Amniotic stem cell (primary cell): ENCODE data around the gene DEFB129.
"Not testable (repeated sequence)": the region's sequence is repeated elsewhere in the genome, so short reads cannot be mapped to it uniquely, and the experiment has no call there.

Experiments used
- DNase-seq: peaks from one replicate; lab custom pipeline; 2025; lab: John Stamatoyannopoulos, UW

The DEFB129 gene, protein sequence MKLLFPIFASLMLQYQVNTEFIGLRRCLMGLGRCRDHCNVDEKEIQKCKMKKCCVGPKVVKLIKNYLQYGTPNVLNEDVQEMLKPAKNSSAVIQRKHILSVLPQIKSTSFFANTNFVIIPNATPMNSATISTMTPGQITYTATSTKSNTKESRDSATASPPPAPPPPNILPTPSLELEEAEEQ

DNA sequence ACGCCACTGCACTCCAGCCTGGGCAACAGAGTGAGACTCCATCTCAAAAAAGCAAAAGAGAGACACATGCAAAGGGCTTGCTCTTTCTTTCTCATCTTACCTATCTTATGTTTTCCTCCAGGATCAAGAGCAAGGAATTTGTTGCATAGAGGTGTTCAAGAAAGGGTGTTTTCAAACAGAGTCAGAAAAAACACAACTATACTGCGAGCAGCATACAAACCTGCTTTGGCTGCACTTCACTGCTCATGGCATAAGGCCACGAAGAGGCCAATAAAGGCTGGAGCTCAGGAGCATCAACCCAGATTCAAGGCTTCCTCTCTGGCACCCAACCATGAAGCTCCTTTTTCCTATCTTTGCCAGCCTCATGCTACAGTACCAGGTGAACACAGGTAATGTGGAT lies at the start of gene DEFB129:
Gene DEFB129 (plus strand): TSS at position 301 of the 400 bp plus-strand sequence. CDS start 31 bp downstream, at position 332.
- no peak for DNase-seq

DNA sequence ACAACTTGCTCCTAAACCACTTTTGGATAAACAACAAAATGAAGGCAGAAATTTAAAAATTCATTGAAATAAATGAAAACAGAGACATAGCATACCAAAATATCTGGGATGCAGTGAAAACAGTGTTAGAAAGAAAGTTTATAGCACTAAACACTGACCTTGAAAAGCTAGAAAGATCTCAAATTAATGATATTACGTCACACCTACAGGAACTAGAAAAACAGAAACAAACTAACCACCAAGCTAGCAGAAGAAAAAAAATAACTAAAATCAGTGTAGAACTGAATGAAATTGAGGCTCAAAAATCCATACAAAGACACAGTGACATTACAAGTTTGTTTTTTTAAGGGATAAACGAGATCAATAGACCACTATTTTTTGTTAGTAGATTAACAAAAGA lies 42.8 kb upstream of the DEFB129 start:
- DNase-seq: no peak

DNA sequence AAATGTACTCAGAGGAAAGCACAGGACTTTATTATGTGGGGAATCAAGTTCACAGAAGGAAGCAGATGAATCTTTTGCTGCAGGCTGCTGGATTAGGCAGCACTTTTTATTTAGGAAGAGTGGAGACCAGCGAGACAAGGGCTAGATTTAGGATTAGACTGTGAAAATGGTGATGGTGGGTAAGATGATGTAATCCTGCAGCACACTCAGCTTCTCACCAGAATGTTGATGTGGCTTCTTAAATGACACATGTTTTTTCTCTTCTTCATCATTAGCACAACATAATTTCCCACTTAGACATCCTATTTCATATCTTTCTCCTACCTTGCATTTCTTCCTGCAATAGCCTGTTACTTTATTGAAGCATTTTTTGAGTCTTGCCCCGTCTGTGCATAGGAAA lies 39.3 kb upstream of the DEFB129 start:
- no peak for DNase-seq

DNA sequence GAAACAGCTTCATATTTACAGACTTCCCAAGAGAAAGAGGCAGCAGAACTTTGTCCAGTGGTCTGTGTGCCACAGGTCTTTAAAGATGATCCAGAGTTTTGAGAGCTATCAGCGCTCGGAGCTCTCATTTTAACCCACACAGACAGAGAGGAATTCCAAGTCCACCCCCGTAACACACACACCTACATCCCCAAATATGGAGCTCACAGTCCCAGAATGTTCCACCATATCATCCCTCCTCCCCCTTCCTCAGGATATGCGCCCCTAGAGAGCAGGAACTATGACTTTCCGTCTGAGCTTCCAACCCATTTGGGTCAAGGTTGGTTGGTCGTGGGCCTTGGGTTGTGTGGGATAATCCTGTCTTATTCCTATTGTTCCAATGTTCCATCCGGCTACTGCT lies 37.4 kb upstream of the DEFB129 start, which contains the start of gene DEFB128:
Gene DEFB128 (minus strand): TSS at position 101 of the 400 bp plus-strand sequence. CDS start 88 bp downstream, at position 13.
- DNase-seq: no peak

DNA sequence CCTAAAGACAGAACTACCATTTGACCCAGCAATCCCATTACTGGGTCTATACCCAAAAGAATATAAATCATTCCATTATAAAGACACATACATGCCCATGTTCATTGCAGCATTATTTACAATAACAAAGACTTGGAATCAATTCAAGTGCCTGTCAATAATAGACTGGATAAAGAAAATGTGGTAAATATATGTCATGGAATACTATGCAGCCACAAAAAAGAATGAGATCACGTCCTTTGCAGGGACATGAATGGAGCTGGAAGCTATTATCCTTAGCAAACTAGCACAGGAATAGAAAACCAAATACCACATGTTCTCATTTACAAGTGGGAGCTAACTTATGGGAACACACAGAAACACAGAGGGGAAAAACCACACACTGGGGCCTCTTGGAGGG lies 28.8 kb upstream of the DEFB129 start:
- DNase-seq: no peak

DNA sequence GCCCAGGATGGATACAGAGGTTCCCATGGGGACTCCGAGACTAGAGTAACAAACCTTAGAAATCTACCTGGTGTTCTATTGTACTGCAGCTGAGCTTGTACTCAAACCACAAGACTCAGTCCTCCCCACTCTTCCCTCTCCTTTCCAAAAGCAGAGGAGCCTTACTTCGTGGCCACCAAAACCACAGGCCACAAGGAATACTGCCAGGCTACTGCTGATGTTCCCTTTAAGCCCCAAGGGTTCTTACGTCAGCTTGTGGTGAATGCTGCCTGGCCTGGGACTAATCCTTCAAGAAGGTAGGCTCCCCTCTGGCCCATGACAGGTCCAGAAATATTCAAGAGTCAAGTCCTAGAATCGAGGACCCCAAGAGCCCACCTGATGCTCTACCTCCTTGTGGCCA lies 27.1 kb upstream of the DEFB129 start:
- no peak for DNase-seq

DNA sequence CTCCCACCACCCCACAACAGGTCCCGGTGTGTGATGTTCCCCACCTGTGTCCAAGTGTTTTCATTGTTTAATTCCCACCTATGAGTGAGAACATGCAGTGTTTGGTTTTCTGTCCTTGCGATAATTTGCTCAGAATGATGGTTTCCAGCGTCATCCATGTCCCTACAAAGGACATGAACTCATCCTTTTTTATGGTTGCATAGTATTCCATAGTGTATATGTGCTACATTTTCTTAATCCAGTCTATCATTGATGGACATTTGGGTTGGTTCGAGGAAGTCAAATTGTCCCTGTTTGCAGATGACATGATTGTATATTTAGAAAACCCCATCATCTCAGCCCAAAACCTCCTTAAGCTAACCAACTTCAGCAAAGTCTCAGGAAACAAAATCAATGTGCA lies 23.4 kb upstream of the DEFB129 start:
- not testable (repeated sequence) for DNase-seq

DNA sequence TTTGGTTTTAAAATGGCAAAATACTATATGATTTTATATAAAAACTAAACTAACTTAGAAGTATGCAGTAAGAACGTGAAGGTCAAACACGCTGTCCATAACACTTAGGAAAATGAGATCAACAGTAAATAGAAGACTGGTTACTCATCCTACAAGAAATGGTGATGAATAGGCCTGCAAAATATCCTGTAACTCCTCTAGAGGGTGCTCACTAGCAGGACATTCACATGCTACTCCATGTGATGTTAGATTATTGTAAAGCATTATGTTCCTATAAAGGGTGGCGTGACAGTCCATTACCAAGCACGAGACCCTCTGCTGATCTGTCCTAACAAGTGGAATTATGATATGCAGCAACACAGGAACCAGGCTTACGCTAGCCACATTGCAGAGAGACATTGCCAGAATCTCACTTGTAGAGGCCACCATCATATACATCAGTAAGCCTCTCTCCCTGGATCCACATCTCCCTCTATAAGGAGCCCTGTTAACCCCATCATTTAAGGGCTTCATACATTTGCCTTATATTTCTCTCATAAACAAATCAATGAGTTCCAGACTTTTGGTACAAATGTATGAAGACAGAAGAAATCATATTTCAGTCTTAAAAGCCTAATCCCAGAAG lies 18.0 kb upstream of the DEFB129 start:
- DNase-seq: peak; percentile 46

DNA sequence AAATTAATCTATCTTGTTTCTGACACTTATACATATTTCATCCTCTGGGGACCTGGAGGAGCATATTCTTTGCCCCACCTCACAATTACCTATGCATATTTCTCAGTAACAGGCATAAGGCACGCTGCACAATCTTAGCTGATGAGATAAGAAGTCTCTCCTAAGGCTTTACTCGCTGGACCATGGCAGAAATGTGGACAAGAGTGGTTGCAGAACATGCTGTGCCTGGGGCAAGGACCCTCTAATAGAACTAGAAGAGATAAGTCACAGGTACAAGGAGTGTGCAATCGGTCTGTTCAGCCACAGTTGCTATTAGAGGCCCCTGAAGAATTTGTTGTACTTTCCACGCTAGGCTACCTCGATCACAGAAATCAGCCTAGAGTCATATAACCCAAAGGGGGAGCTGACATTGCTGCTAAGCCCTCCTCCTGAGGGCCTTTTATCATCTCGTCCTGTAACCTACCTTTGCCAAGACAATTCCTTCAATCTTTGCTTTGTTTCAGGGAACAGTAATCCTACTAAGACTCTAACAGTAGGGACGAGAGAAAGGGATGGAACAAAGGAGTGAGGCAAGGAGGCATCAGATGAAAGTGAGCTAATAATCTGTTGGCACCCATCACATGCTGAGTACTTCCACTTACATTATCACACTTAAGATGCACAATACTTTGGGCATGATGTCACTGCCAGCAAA lies 16.1 kb upstream of the DEFB129 start:
- no peak for DNase-seq

DNA sequence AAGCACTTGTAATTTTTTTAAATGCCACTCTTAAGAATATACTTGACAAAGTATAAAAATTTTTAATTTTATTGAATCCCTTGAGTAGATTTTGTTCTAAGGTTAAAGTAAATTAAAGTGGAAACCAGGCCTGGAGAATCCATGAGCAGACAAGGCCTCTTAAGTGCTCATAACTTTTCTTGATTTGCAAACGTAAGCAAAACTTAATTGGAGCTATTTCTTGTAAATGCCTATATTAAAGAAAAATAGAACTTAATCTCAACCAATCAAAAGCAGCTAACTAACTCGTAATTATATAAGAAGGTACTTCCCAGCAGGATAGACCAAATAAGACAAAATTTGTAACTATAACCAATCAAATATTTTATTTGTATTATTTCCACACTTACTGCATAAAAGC lies 12.7 kb upstream of the DEFB129 start:
- DNase-seq: no peak

DNA sequence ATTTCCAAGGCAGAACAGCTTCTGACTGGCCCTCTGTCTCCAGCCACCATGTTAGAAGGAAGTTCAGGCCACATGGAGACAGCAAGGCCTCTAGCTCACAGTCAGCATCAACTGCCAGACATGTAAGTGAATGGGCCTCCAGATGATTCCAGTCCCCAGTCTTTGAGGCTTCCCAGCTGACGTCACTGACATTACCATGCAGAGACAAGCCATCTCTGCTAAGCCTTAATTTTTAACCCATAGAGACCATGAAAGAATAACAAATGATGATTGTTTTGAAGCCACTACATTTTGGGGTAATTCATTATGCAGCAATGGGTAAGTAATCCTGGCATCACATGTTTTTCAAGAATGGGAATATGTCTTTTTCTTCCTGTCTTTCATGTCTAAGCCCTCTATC lies 11.3 kb upstream of the DEFB129 start:
- DNase-seq: no peak

DNA sequence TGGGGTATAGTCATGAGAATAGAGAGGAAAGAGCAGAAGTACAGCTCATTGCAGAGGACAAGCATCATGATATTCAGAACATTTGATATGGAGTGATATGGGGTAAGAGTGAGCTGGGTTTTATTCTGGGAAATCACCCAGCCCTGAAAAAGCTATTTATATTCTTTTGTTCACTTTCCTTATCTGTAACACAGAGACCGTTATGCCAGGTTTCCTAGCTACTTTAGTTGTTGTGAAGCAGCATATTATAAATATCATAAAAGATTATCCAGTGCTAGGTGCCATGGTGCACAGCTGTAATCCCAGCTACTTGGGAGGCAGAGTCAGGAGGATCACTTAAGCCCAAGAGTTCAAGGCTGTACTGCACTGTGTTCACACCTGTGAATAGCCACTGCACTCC lies 9.8 kb upstream of the DEFB129 start:
- DNase-seq: no peak

DNA sequence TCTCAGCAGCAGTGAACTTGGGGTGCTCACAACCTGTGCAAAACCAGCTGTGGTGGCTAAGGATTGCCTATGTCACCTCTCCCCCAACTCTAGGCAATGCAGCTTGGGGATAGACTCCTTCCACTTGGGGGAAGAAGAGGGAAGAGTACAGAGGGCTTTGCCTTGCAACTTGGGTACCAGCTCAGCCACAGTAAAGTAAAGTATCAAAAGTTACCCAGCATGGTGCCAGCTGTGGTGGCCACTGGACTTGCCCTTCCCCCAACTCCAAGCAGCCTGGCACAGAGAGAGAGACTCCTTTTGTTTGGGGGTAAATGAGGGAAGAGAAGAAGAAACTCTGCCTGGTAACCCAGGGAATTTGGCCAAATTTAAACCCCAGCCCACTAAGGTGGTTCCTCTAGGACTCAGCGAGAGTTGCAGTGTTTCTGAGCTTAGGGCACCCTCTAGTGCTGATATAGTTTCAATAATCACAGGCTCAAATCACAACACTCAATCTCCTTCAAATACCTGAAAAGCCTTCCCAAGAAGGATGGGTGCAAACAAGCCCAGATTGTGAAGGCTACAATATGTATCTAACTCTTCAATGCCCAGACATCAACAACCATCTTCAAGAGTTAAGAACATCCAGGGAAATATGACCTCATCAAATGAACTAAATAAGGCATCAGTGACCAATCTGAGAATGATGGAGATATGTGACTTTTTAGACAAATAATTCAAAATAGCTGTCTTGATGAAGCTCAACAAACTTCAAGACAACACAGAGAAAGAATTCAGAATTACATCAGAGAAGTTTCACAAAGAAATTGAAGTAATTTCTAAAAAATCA lies 7.6 kb upstream of the DEFB129 start:
- DNase-seq: no peak

DNA sequence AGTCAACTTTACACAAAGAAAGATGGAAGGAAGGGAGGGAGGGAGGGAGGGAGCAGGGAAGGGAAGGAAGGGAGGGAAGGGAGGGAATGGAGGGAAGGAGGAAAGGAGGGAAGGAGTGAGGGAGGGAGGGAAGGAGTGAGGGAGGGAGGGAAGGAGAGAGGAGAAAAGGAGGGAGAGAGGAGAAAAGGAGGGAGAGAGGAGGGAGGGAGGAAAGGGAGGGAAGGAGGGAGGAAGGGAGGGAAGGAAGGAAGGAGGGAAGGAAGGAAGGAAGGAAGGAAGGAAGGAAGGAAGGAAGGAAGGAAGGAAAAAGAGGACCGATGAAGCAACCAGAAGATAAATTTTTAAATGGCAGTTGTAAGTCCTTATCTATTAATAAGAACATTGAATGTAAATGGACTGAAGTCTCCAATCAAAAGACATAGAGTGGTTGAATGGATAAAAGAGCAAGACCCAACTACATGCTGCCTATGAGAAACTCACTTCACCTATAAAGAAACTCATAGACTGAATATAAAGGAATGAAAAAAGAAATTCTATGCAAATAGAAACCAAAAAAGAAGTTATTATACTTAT lies 5.7 kb upstream of the DEFB129 start:
- DNase-seq: no peak

DNA sequence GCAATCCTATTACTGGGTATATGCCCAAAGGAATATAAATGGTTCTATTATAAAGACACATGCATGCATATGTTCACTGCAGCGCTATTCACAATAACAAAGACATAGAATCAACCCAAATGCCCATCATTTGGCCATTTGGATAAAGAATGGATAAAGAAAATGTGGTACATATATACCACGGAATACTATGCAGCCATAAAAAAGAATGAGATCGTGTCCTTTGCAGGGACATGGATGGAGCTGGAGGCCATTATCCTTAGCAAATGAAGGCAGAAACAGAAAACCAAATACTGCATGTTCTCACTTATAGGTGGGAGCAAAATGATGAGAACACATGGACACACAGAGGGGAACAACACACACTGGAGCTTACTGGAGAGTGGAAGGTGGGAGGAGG lies 1.2 kb upstream of the DEFB129 start:
- DNase-seq: not testable (repeated sequence)

DNA sequence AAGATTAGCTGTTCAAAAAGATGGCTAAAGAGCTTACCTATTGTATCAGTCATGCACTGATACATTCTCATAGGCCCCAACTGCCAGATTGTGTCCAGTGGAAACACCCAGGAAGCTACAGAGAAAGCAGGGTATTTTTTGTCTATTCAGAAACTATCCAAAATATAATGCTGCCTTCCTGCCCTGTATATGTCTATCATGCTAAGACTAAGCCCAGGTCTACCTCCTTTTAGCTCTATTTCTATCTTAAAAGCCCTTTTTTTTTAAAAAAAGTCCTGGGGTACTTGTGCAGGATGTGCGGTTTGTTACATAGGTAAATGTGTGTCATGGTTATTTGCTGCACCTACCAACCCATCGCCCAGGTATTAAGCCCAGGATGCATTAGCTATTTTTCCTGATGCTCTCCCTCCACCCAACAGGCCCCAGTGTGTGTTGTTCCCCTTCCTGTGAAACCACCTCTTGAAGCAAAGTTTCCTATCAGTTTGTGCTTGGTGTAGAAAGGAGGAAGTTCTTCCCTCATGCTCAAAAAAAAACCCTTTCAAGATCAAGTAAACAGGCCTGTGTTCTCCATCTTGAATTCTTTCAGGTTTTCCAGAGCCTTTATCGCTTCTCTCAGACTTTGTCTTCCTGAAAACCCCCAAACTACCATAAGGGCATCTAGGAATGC lies 514 bp downstream of the DEFB129 start:
- DNase-seq: no peak

DNA sequence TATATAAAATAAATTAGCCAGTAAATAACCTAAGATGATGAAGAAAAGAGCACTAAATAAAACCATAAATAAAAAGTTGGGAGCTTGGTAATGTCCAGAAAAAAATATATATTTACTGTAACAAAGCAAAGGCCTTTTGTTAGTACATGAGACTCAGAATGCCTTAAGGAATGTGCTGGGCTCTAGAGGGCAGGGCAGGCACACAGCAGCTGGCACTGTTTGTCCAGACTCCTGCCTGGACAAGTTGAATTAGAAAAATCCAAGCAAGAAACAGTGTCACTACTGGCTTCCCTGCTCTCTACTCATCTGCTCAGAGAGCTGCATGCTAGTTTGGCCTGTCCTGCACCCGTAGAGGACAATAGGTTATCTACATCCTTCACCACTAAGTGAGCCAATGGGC lies 8.8 kb downstream of the DEFB129 start:
- no peak for DNase-seq

DNA sequence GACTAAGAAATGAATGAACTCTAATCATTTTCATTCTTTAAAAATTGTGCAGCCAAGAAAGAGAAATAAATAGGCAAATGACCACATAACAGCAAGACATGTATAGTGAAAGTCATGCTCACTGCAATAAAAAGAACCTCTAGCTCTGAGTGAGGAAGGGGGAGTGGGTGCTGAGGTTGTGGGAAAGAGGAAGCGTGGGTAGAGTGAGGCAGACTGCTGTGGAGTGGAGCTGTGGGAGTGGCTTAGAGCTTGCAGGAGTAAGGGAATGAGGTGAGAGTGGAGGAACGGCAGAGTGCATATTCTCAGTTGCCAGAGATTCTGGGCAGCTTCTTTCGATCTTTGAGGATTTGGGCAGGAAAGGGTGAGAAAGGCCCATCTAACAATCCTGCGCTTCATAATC lies 10.4 kb downstream of the DEFB129 start:
- DNase-seq: no peak

DNA sequence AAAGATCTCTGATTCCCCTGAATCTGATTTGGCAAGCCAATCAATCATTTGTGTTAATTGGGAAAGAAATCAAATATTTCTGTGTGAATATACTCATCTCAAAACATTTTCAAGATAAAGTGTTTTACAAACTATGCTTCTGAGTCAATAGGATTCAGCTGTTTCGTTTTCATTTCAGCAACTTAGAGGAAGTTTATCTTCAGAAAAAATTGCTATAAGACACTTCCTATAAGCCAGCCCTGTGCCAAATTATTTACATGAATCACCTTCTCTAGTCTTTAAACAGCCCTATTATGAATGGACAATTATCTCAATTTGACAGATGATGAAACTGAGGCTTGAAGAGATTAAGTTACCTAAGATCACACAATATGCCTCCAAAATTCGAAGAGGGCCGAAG lies 10.9 kb downstream of the DEFB129 start:
- no peak for DNase-seq

DNA sequence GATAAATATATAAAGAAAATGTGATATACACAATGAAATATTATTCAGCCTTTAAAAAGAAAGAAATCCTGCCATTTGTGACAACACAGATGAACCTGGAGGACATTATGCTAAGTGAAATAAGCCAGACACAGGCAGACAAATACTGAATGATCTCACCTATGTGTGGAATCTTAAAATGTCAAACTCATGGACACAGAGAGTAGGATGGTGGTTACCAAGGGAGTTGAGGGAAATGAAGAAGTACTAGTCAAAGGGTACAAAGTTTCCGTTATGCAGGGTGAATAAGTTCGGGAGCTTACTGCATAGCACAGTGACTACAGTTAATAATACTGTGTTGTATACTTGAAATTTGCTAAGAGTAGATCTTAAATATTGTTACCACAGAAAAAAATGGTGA lies 15.8 kb downstream of the DEFB129 start:
- DNase-seq: no peak

DNA sequence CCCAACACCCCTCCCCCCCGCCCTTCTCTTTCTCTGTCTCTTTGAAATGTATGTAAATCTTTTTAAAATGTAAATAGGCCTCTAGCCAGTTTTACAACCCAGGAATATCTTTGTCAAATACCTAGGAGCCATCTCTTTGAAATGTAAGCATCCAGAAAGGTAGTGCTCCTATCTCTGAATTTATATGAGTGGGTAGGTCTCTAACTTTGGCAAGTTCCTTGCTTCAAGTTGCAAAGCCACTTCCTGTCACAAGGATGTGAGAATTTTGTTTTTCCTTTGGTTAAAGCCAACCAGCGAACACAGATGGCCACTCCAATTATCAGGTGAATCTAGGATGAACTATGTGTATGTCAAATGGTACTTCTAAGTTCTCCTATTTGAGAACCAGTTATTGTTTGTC lies 24.3 kb downstream of the DEFB129 start:
- DNase-seq: no peak

DNA sequence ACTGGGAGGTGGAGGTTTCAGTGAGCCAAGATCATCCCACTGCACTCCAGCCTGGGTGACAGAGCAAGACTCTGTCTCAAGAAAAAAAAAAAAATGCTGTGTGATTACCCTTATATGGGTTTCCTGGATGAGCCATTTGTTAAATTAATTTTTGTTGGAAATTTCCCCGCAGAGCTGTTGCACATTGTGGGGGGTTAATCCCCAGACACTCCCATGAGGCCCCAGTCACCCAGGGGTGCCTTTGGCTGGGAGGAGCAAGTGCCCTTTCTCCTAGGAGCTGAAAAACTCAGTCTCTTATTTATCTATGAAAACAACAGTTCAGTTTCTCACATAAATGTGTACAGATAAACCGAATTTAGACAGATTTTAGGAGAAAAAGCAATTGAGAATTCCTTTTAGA lies 25.7 kb downstream of the DEFB129 start:
- no peak for DNase-seq
